SU-DHL-6 (cell line): Measurements from ENCODE around the gene ETV6.

Experiments
- EZH2phosphoT487 ChIP-seq: fragments of 200-600 bp; sonication (generic), shearing (Covaris generic); conservative IDR thresholded peaks from 2 replicates; pipeline ENCODE4 v1.6.1; 2018; ENCODE audit warnings: mild to moderate bottlenecking, antibody characterized with exemption, low read length, moderate library complexity, mixed read lengths
- TF ChIP-seq, protein P1 (sequence below): fragments of 200-600 bp; sonication (generic); IDR thresholded peaks from one replicate; pipeline ENCODE4 v1.5.1; 2017; ENCODE audit warnings: antibody characterized with exemption, mild to moderate bottlenecking, low read length, moderate library complexity; ENCODE audit not compliant: insufficient read depth, poor library complexity, severe bottlenecking

DNA sequence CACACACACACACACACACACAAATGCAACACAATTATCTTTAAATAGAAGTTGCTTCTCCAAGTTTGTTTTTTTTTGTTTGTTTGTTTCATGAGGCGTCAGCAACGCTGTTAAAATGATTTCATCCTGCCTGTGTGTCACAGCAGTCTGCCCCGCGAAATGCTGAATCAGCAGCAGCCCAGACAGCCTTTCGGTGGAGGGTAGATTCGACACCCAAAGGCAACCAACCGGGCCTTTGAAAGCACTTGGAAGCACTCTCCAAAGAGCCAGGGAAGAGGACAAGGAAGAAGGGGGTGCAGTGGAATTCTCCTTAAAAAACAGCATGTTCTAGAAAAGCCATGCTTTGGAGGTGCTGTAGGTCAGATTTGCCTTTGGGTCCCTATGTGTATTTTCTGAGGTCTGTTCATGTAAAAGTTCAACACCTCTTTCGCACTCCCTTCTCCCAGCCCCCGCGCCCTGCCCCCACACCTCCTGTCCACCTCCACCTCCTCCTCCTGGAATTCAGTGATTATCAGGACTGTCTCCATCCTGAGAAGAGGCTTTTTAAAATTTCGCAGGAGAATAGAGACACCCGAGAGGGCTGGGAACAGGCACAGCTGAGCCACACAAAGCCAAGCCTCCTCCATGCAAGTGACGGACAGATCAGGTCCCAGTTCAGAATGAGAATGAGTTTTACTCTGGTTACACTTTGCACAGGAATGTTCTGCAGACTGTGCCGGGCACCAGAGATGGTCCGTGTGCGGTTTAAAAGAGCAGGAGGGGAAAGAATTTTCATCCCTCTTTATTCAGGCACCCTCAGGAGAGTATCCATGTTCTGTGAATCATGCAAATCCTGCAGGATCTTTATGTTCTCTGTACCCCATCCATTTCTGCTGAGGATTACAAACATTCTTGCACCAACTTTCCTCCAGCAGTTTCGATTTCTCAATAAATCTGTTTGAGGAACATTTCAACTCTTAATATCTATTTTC lies 177.9 kb downstream of the ETV6 start:
- TF ChIP-seq, protein P1, sequence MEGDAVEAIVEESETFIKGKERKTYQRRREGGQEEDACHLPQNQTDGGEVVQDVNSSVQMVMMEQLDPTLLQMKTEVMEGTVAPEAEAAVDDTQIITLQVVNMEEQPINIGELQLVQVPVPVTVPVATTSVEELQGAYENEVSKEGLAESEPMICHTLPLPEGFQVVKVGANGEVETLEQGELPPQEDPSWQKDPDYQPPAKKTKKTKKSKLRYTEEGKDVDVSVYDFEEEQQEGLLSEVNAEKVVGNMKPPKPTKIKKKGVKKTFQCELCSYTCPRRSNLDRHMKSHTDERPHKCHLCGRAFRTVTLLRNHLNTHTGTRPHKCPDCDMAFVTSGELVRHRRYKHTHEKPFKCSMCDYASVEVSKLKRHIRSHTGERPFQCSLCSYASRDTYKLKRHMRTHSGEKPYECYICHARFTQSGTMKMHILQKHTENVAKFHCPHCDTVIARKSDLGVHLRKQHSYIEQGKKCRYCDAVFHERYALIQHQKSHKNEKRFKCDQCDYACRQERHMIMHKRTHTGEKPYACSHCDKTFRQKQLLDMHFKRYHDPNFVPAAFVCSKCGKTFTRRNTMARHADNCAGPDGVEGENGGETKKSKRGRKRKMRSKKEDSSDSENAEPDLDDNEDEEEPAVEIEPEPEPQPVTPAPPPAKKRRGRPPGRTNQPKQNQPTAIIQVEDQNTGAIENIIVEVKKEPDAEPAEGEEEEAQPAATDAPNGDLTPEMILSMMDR: no peak
- TF ChIP-seq EZH2phosphoT487: no peak
